RCC 7860 (cell line): ENCODE data around the gene ASB10.

Experiments
- DNase-seq: peaks from one replicate; pipeline ENCODE4 v3.0.0-alpha.2; 2015; ENCODE audit warnings: low spot score
- FAIRE-seq: peaks from 2 replicates; lab custom pipeline; 2012; peaks lifted over from hg19 to GRCh38; lab: Jason Lieb, UNC

The ASB10 gene

GRCh38 chr7:151211155-151211772 lies 24.2 kb upstream of the ASB10 start:
- no peak for FAIRE-seq
- DNase-seq: no peak

- no peak for FAIRE-seq
- no peak for DNase-seq
These were observed 23.2 kb upstream of the ASB10 start, which contains the start of gene H2BK1 for GRCh38 chr7:151210087-151210854. H2BK1 (minus strand) TSS chr7:151210488; CDS start chr7:151210318, 170 bp downstream.

GRCh38 chr7:151209588-151209987 lies 22.5 kb upstream of the ASB10 start:
- DNase-seq: no peak
- no peak for FAIRE-seq

- FAIRE-seq: no peak
- no peak for DNase-seq
These were observed 21.3 kb upstream of the ASB10 start for GRCh38 chr7:151208253-151208862.

GRCh38 chr7:151207804-151208203 lies 20.8 kb upstream of the ASB10 start:
- FAIRE-seq (no peak), DNase-seq (no peak)

- no peak for FAIRE-seq
- DNase-seq: no peak
These were observed 20.3 kb upstream of the ASB10 start for GRCh38 chr7:151207315-151207714.

GRCh38 chr7:151206914-151207313 lies 19.9 kb upstream of the ASB10 start:
- FAIRE-seq (no peak), DNase-seq (no peak)

- DNase-seq (no peak), FAIRE-seq (no peak)
These were observed 18.7 kb upstream of the ASB10 start for GRCh38 chr7:151205730-151206129.

- DNase-seq (no peak), FAIRE-seq (no peak)
These were observed 17.5 kb upstream of the ASB10 start for GRCh38 chr7:151204383-151205032.

GRCh38 chr7:151202836-151203235 lies 15.8 kb upstream of the ASB10 start:
- FAIRE-seq (no peak), DNase-seq (no peak)

- FAIRE-seq (no peak), DNase-seq (no peak)
These were observed 14.7 kb upstream of the ASB10 start for GRCh38 chr7:151201751-151202150.

GRCh38 chr7:151201344-151201743 lies 14.3 kb upstream of the ASB10 start:
- FAIRE-seq: no peak
- DNase-seq: no peak

- no peak for DNase-seq
- FAIRE-seq: no peak
These were observed 12.1 kb upstream of the ASB10 start for GRCh38 chr7:151198945-151199848.

GRCh38 chr7:151197932-151198331 lies 10.9 kb upstream of the ASB10 start:
- FAIRE-seq (no peak), DNase-seq (no peak)

GRCh38 chr7:151195616-151196450 lies 8.8 kb upstream of the ASB10 start:
- FAIRE-seq: no peak

GRCh38 chr7:151194188-151194587 lies 7.1 kb upstream of the ASB10 start:
- FAIRE-seq: no peak
- DNase-seq: no peak

More at GRCh38 chr7:151195616-151196450, 8.8 kb upstream of the ASB10 start:
- DNase-seq: no peak

- FAIRE-seq: no peak
- DNase-seq: no peak
These were observed 6.3 kb upstream of the ASB10 start for GRCh38 chr7:151193203-151193978.

GRCh38 chr7:151192002-151192539 lies 5.0 kb upstream of the ASB10 start:
- DNase-seq (no peak), FAIRE-seq (no peak)

- FAIRE-seq (no peak), DNase-seq (no peak)
These were observed 4.5 kb upstream of the ASB10 start for GRCh38 chr7:151191544-151191943.
